K562 (cell line): ENCODE measurements around the gene B4GALT4. TPM values are rescaled to one million over a fixed set of nuclear protein-coding genes. Genes with fewer than 3 reads are reported as not detected.

Experiments used
- ATAC-seq: fragments of 200-7000 bp; cut with Tn5 transposase; 3 replicates; pipeline ENCODE4 v1.9.1; 2020; ENCODE audit warnings: moderate library complexity
- BruUV-seq: library from RNA; stranded (reverse); fragments of 400-500 nt; replicated peaks from 2 replicates; lab custom pipeline; 2021; lab: Mats Ljungman, UMichigan
- CTCF ChIA-PET: fragments of 300-600 bp; formaldehyde crosslinking; extraction: SDS; loops from one replicate; lab custom pipeline; 2021; ENCODE audit warnings: low intra/inter-chr PET ratio; lab: Yijun Ruan, JAX
- POLR2A ChIA-PET: fragments of 300-600, 350-650 bp; sonication (Branson Sonifier 250); formaldehyde crosslinking; extraction: SDS; loops from one replicate; lab custom pipeline; 2021; ENCODE audit warnings: antibody characterized with exemption, inconsistent platforms; lab: Yijun Ruan, JAX
- DNase-seq, 4 experiments: peaks; one replicate each; pipeline versions ENCODE4 v3.0.0 to v3.0.0-alpha.2; 2011 to 2018; ENCODE audit warnings: low spot score in 3 of 4, mixed read lengths in 3 of 4; ENCODE audit errors: extremely low read depth in 1 of 4
- FAIRE-seq: peaks from 2 replicates; lab custom pipeline; 2011; peaks lifted over from hg19 to GRCh38; lab: Jason Lieb, UNC
- H2AFZ ChIP-seq: 2 replicates; pipeline ENCODE4 v1.6.0; 2011; ENCODE audit warnings: low read depth, low read length, control low read depth, inconsistent platforms
- H3K27ac ChIP-seq: fragments of 200-600 bp; 3 replicates; pipeline ENCODE4 v1.8.0; 2011; ENCODE audit warnings: low read depth, mild to moderate bottlenecking, control low read depth, inconsistent platforms, low read length, moderate library complexity, mixed read lengths; ENCODE audit errors: extremely low read depth
- H3K27me3 ChIP-seq, 2 experiments: fragments of 300-600 bp in 1 of 2; 2 replicates in 1 of 2; 3 replicates in 1 of 2; pipeline versions ENCODE4 v1.6.0 to v1.8.0; 2011; ENCODE audit warnings: inconsistent platforms in 2 of 2, low read length in 2 of 2, mild to moderate bottlenecking in 1 of 2, mixed read lengths in 1 of 2, moderate library complexity in 1 of 2; ENCODE audit not compliant: control insufficient read depth in 2 of 2, insufficient read depth in 2 of 2
- H3K36me3 ChIP-seq: fragments of 300-600 bp; 3 replicates; pipeline ENCODE4 v1.8.0; 2011; ENCODE audit warnings: mild to moderate bottlenecking, low read length, inconsistent platforms; ENCODE audit not compliant: control insufficient read depth, insufficient read depth
- H3K4me1 ChIP-seq, 2 experiments: fragments of 200-600 bp in 1 of 2; replicated peaks in 1 of 2; 2 replicates in 1 of 2; 3 replicates in 1 of 2; pipeline versions ENCODE4 v1.5.1 to v1.8.0; 2011; ENCODE audit warnings: inconsistent platforms in 2 of 2, low read length in 2 of 2, mild to moderate bottlenecking in 1 of 2, mixed read lengths in 1 of 2, moderate library complexity in 1 of 2; ENCODE audit not compliant: control insufficient read depth in 2 of 2, insufficient read depth in 2 of 2
- H3K4me2 ChIP-seq: 2 replicates; pipeline ENCODE4 v1.6.1; 2011; ENCODE audit warnings: low read length, control low read depth, inconsistent platforms, mixed read lengths; ENCODE audit not compliant: insufficient read depth
- H3K4me3 ChIP-seq: fragments of 200-600 bp; sonication (generic), shearing (Covaris generic); 2 replicates; pipeline ENCODE4 v1.5.1; 2016; ENCODE audit warnings: control low read depth, inconsistent platforms
- H3K79me2 ChIP-seq: fragments of 200-600 bp; 3 replicates; pipeline ENCODE4 v1.8.0; 2011; ENCODE audit warnings: low read length, inconsistent platforms; ENCODE audit not compliant: control insufficient read depth, insufficient read depth
- H3K9ac ChIP-seq, 2 experiments: 2 replicates each; pipeline versions ENCODE4 v1.6.0 to v1.6.1; 2011; ENCODE audit warnings: low read depth in 2 of 2, low read length in 2 of 2, control low read depth in 1 of 2, inconsistent platforms in 1 of 2, mild to moderate bottlenecking in 1 of 2, mixed read lengths in 1 of 2; ENCODE audit not compliant: insufficient read depth in 1 of 2
- H3K9me1 ChIP-seq: one replicate; pipeline ENCODE4 v1.6.0; 2011; ENCODE audit warnings: inconsistent platforms, mild to moderate bottlenecking, low read length, moderate library complexity; ENCODE audit not compliant: control insufficient read depth, insufficient read depth
- H3K9me3 ChIP-seq: replicated peaks from 2 replicates; pipeline ENCODE4 v1.5.1; 2011; ENCODE audit warnings: low read depth, low read length, inconsistent platforms; ENCODE audit not compliant: control insufficient read depth, insufficient read depth
- H4K20me1 ChIP-seq: replicated peaks from 2 replicates; pipeline ENCODE4 v1.6.1; 2011; ENCODE audit warnings: low read length, inconsistent platforms, mixed read lengths; ENCODE audit not compliant: control insufficient read depth, insufficient read depth
- CXXC5 ChIP-seq: fragments of 250-450 bp; sonication (Bioruptor Pico); IDR thresholded peaks from 2 replicates; pipeline ENCODE4 v1.8.0; 2022; ENCODE audit warnings: inconsistent platforms, mild to moderate bottlenecking, moderate library complexity
- EP300 ChIP-seq: IDR thresholded peaks from 2 replicates; pipeline ENCODE4 v1.6.1; 2012; ENCODE audit warnings: low read length, improper control_type of control experiment
- HBP1 ChIP-seq: fragments of 450-650 bp; formaldehyde crosslinking; IDR thresholded peaks from 2 replicates; pipeline ENCODE4 v1.4.0; 2022; ENCODE audit warnings: missing genetic modification characterization
- JUN ChIP-seq, 2 experiments: sonication (generic) in 1 of 2; formaldehyde crosslinking in 1 of 2; IDR thresholded peaks; 2 replicates each; pipeline versions ENCODE4 v1.6.1 to v1.8.0; 2012 to 2022; ENCODE audit warnings: borderline replicate concordance in 2 of 2, mild to moderate bottlenecking in 2 of 2, improper control_type of control experiment in 1 of 2, low read depth in 1 of 2, low read length in 1 of 2, missing genetic modification reagents in 1 of 2
- KLF16 ChIP-seq: IDR thresholded peaks from 2 replicates; pipeline ENCODE4 v1.6.1; 2016; ENCODE audit warnings: antibody characterized with exemption
- RHOXF2B ChIP-seq: fragments of 250-450 bp; sonication (Bioruptor Pico); conservative IDR thresholded peaks from 2 replicates; pipeline ENCODE4 v1.5.1; 2021
- WGBS: fragments of 100-300 bp; shearing (Covaris generic); methylation state at CpG from one replicate; pipeline ENCODE4 v1.1.6; 2016; ENCODE audit warnings: low coverage, mixed read lengths; ENCODE audit not compliant: insufficient coverage; ENCODE audit errors: missing lambda C conversion rate; 5-methylcytosine and 5-hydroxymethylcytosine counted together
- in situ Hi-C: fragments of 300-500 bp; cut with MboI; formaldehyde crosslinking; loops from 4 replicates; pipeline ENCODE4 v1.15.0; 2018; ENCODE audit warnings: inconsistent platforms, mixed read lengths
- intact Hi-C: fragments of 100-400 bp; cut with micrococcal nuclease; formaldehyde crosslinking; loops from 2 replicates; pipeline ENCODE4 v1.14.2; 2022
- polyA plus RNA-seq, 8 experiments: library from polyadenylated mRNA; depleted of rRNA in 4 of 8; stranded (reverse) in 5 of 8; unstranded in 3 of 8; fragments of >200 nt; fragmentation: Nextera tagmentation in 2 of 8; fragmentation: Illumina TruSeq in 1 of 8; extraction: Ambion mirVana in 2 of 8; extraction: Trizol in 1 of 8; gene quantifications; 2 replicates each; pipeline versions ENCODE4 v1.2.1 to v1.2.3, GENCODE V29; 2011 to 2014; ENCODE audit warnings: inconsistent platforms in 1 of 8, missing spikeins in 1 of 8
- total RNA-seq, 7 experiments: library from RNA; depleted of rRNA in 6 of 7; stranded (reverse); fragments of >200 nt in 6 of 7; fragmentation: Illumina TruSeq in 2 of 7; extraction: Trizol in 2 of 7; gene quantifications; 2 replicates each; pipeline versions ENCODE4 v1.2.1 to v1.2.3, GENCODE V29; 2011 to 2021; ENCODE audit warnings: low replicate concordance in 1 of 7
- TF ChIP-seq, protein P1 (sequence below): fragments of 450-650 bp; IDR thresholded peaks from 2 replicates; pipeline ENCODE4 v1.6.1; 2017; ENCODE audit warnings: antibody characterized with exemption, mild to moderate bottlenecking
- TF ChIP-seq, protein P2 (sequence below): fragments of 450-650 bp; formaldehyde crosslinking; IDR thresholded peaks from 2 replicates; pipeline ENCODE4 v1.4.0; 2020; ENCODE audit warnings: mild to moderate bottlenecking

B4GALT4 gene
- total and polyA plus RNA-seq, 9 of the 15 experiments (the other 6 are each of a cell fraction or from before 2014, with no cell fraction given) = 8.2 to 17.8 (median 12.2) TPM

DNA sequence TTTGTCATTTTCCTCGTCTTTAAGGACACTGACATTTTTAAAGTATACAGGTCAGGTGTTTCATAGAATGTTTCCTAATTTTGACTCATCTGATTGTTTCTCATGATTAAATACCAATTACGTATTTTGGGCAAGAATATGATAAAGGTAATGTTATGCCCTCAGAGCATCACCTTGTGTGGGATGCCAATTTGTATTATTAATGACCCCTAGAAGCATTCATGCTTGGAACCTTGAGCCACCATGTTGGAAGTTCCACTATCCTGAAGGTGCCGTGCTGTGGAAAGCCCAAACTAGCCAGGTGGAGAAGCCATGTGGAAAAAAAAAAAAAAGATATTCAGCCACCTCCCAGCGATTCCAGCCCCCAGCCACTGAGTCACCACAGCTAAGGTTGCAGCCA, 19.1 kb upstream of the B4GALT4 start:
- Histone ChIP-seq H3K4me1 (no peaks in the 10 kb centered on the region), H3K9ac (no peak overlapping the region), H3K4me2 (no peak overlapping the region), H3K27ac (no peak overlapping the region), H2AFZ (no peak overlapping the region), H3K36me3 (no peaks in the 10 kb centered on the region), H3K79me2 (no peaks in the 10 kb centered on the region), H3K27me3 (no peaks in the 10 kb centered on the region), H4K20me1 (no peaks in the 10 kb centered on the region), H3K9me3 (no peaks in the 10 kb centered on the region), H3K4me3 (no peak overlapping the region), H3K9me1 (no peaks in the 10 kb centered on the region)
- no peak for DNase-seq
- TF ChIP-seq RHOXF2B (CRISPR knock-in tag) (no peak), CXXC5 (no peak), EP300 (no peak), KLF16 (no peak), JUN (IDR thresholded peaks at IDR 0.05; ENCODE audit: borderline replicate concordance, low read depth, low read length) (no peak), JUN (CRISPR knock-in tag; IDR thresholded peaks at IDR 0.05; ENCODE audit: borderline replicate concordance) (no peak), HBP1 (CRISPR knock-in tag) (no peak)
- TF ChIP-seq, protein P1, sequence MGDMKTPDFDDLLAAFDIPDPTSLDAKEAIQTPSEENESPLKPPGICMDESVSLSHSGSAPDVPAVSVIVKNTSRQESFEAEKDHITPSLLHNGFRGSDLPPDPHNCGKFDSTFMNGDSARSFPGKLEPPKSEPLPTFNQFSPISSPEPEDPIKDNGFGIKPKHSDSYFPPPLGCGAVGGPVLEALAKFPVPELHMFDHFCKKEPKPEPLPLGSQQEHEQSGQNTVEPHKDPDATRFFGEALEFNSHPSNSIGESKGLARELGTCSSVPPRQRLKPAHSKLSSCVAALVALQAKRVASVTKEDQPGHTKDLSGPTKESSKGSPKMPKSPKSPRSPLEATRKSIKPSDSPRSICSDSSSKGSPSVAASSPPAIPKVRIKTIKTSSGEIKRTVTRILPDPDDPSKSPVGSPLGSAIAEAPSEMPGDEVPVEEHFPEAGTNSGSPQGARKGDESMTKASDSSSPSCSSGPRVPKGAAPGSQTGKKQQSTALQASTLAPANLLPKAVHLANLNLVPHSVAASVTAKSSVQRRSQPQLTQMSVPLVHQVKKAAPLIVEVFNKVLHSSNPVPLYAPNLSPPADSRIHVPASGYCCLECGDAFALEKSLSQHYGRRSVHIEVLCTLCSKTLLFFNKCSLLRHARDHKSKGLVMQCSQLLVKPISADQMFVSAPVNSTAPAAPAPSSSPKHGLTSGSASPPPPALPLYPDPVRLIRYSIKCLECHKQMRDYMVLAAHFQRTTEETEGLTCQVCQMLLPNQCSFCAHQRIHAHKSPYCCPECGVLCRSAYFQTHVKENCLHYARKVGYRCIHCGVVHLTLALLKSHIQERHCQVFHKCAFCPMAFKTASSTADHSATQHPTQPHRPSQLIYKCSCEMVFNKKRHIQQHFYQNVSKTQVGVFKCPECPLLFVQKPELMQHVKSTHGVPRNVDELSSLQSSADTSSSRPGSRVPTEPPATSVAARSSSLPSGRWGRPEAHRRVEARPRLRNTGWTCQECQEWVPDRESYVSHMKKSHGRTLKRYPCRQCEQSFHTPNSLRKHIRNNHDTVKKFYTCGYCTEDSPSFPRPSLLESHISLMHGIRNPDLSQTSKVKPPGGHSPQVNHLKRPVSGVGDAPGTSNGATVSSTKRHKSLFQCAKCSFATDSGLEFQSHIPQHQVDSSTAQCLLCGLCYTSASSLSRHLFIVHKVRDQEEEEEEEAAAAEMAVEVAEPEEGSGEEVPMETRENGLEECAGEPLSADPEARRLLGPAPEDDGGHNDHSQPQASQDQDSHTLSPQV = no peak
- TF ChIP-seq, protein P2, sequence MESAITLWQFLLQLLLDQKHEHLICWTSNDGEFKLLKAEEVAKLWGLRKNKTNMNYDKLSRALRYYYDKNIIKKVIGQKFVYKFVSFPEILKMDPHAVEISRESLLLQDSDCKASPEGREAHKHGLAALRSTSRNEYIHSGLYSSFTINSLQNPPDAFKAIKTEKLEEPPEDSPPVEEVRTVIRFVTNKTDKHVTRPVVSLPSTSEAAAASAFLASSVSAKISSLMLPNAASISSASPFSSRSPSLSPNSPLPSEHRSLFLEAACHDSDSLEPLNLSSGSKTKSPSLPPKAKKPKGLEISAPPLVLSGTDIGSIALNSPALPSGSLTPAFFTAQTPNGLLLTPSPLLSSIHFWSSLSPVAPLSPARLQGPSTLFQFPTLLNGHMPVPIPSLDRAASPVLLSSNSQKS (CRISPR knock-in tag) = no peak
- no TSS peak for BruUV-seq
- in situ Hi-C loops (no loop called here), intact Hi-C loops (no loop called here)
- ChIA-PET POLR2A (interaction anchor here (0.6 kb wide), 1 partner anchor 179 kb away, joined by 3 read pairs; no protein-coding TSS in a partner anchor), CTCF (no interaction called here)
- ATAC-seq = no peak
- no peak for FAIRE-seq
- 10% methylated on average over 3 of the region's 4 CpGs for WGBS
